GM21825 (cell line): Measurements from ENCODE around the gene CSN3.
"Not testable (repeated sequence)": the region's sequence is repeated elsewhere in the genome, so short reads cannot be mapped to it uniquely, and the experiment has no call there.

Source experiments
- ATAC-seq: cut with Tn5 transposase; IDR thresholded peaks from one replicate; pipeline ENCODE4 v1.9.1; 2021; ENCODE audit warnings: mild to moderate bottlenecking, moderate library complexity; ENCODE audit not compliant: unreplicated experiment

The CSN3 gene

GRCh38 chr4:70242297-70242696 is at the start of gene CSN3:
Gene CSN3 (plus strand): TSS chr4:70242597. CDS start chr4:70244820, 2,223 bp downstream.
- ATAC-seq, result not testable (repeated sequence)

GRCh38 chr4:70192895-70193294 is 49.5 kb upstream of the CSN3 start:
- no peak for ATAC-seq

GRCh38 chr4:70195425-70195824 is 47.0 kb upstream of the CSN3 start, which contains the start of gene ODAM:
Gene ODAM (plus strand): TSS chr4:70195725. CDS start chr4:70196544, 819 bp downstream.
- no peak for ATAC-seq

- ATAC-seq, result no peak
These were observed 45.5 kb upstream of the CSN3 start for GRCh38 chr4:70196857-70197256.

- no peak for ATAC-seq
These were observed 44.6 kb upstream of the CSN3 start for GRCh38 chr4:70197842-70198241.

GRCh38 chr4:70203601-70204000 is 38.8 kb upstream of the CSN3 start:
- ATAC-seq, result no peak

- not testable (repeated sequence) for ATAC-seq
These were observed 29.6 kb upstream of the CSN3 start for GRCh38 chr4:70212752-70213151.

- ATAC-seq, result not testable (repeated sequence)
These were observed 26.3 kb upstream of the CSN3 start for GRCh38 chr4:70216109-70216508.

GRCh38 chr4:70216550-70216949 is 25.8 kb upstream of the CSN3 start:
- not testable (repeated sequence) for ATAC-seq

- not testable (repeated sequence) for ATAC-seq
These were observed 21.0 kb upstream of the CSN3 start for GRCh38 chr4:70221389-70221788.

GRCh38 chr4:70221818-70222217 is 20.6 kb upstream of the CSN3 start:
- ATAC-seq, result not testable (repeated sequence)

GRCh38 chr4:70225824-70226223 is 16.6 kb upstream of the CSN3 start, which contains the start of gene FDCSP:
Gene FDCSP (plus strand): TSS chr4:70226124. CDS start chr4:70231195, 5,071 bp downstream.
- ATAC-seq, result no peak

GRCh38 chr4:70236125-70236524 is 6.3 kb upstream of the CSN3 start:
- ATAC-seq, result no peak

- no peak for ATAC-seq
These were observed 3.1 kb upstream of the CSN3 start for GRCh38 chr4:70239131-70239883.

GRCh38 chr4:70239884-70240591 is 2.4 kb upstream of the CSN3 start:
- ATAC-seq, result no peak

- no peak for ATAC-seq
These were observed 694 bp downstream of the CSN3 start for GRCh38 chr4:70243091-70243490.

GRCh38 chr4:70251250-70251944 is 9.0 kb downstream of the CSN3 start:
- no peak for ATAC-seq

GRCh38 chr4:70251945-70252277 is 9.5 kb downstream of the CSN3 start:
- ATAC-seq, result no peak

GRCh38 chr4:70269674-70270073 is 27.3 kb downstream of the CSN3 start:
- ATAC-seq, result no peak

GRCh38 chr4:70277121-70277520 is 34.7 kb downstream of the CSN3 start:
- ATAC-seq, result no peak

- ATAC-seq, result no peak
These were observed 38.2 kb downstream of the CSN3 start for GRCh38 chr4:70280567-70280966.

- no peak for ATAC-seq
These were observed 46.3 kb downstream of the CSN3 start for GRCh38 chr4:70288651-70289050.
